Spleen (tissue), 13 donors: Measurements from ENCODE around the gene FAM131C. TPM values are rescaled to one million over a fixed set of nuclear protein-coding genes. Genes with fewer than 3 reads are reported as not detected.

Experiments
- DNase-seq: peaks from one replicate; pipeline ENCODE4 v3.0.0-alpha.2; 2020
- H3K27ac ChIP-seq, 8 donors: fragments of 200-600 bp; sonication (generic) in 7 of 8; 1 replicate in 4 of 8; 2 replicates in 4 of 8; pipeline versions ENCODE4 v1.5.0 to v1.8.0; 2016 to 2021; ENCODE audit warnings: inconsistent platforms in 4 of 8, mild to moderate bottlenecking in 4 of 8, moderate library complexity in 1 of 8
- H3K27me3 ChIP-seq, 7 donors: fragments of 200-600 bp; sonication (generic) in 6 of 7; replicated peaks in 1 of 7; 1 replicate in 4 of 7; 2 replicates in 3 of 7; pipeline versions ENCODE4 v1.5.0 to v1.8.0; 2016 to 2021; ENCODE audit warnings: inconsistent platforms in 3 of 7, mild to moderate bottlenecking in 1 of 7
- H3K36me3 ChIP-seq, 6 donors: fragments of 200-600 bp; sonication (generic) in 5 of 6; 1 replicate in 4 of 6; 2 replicates in 2 of 6; pipeline versions ENCODE4 v1.5.0 to v1.8.0; 2016 to 2021; ENCODE audit warnings: inconsistent platforms in 2 of 6
- H3K4me1 ChIP-seq, 6 donors: fragments of 200-600 bp; sonication (generic) in 5 of 6; 1 replicate in 3 of 6; 2 replicates in 3 of 6; pipeline versions ENCODE4 v1.5.0 to v1.8.0; 2016 to 2021; ENCODE audit warnings: inconsistent platforms in 3 of 6
- H3K4me3 ChIP-seq, 8 donors: fragments of 200-600 bp; sonication (generic) in 7 of 8; 1 replicate in 4 of 8; 2 replicates in 4 of 8; pipeline versions ENCODE4 v1.5.0 to v1.8.0; 2016 to 2021; ENCODE audit warnings: inconsistent platforms in 4 of 8, mild to moderate bottlenecking in 4 of 8, moderate library complexity in 2 of 8
- H3K9me3 ChIP-seq, 8 donors: fragments of 200-600 bp; sonication (generic) in 7 of 8; 1 replicate in 4 of 8; 2 replicates in 4 of 8; pipeline versions ENCODE4 v1.5.0 to v1.8.0; 2016 to 2021; ENCODE audit warnings: inconsistent platforms in 4 of 8
- CTCF ChIP-seq, 11 experiments: fragments of 200-600 bp in 7 of 11; fragments of 450-650 bp in 4 of 11; sonication (generic) in 4 of 11; IDR thresholded peaks in 8 of 11; conservative IDR thresholded peaks in 3 of 11; 1 replicate in 7 of 11; 2 replicates in 4 of 11; pipeline versions ENCODE4 v1.4.0 to v1.8.0; 2016 to 2021; ENCODE audit warnings: antibody characterized with exemption in 11 of 11, inconsistent platforms in 4 of 11, mild to moderate bottlenecking in 1 of 11
- POLR2A ChIP-seq, 3 donors: fragments of 450-650 bp; IDR thresholded peaks; one replicate each; pipeline ENCODE4 v1.5.1; 2017; ENCODE audit warnings: antibody characterized with exemption in 3 of 3, mild to moderate bottlenecking in 1 of 3
- POLR2AphosphoS5 ChIP-seq, 3 donors: sonication (generic); formaldehyde crosslinking; IDR thresholded peaks; one replicate each; pipeline ENCODE4 v1.5.1; 2017; ENCODE audit warnings: antibody characterized with exemption in 3 of 3
- WGBS, 5 donors: extraction: QIAGEN DNeasy Blood & Tissue Kit in 3 of 5; methylation state at CpG; one replicate each; pipeline versions ENCODE4 v1.1.5 to v1.1.7; 2013 to 2018; 5-methylcytosine and 5-hydroxymethylcytosine counted together
- intact Hi-C: fragments of 100-400 bp; cut with DNase I; formaldehyde crosslinking; loops from one replicate; pipeline ENCODE4 v1.15.0; 2023; ENCODE audit warnings: low total_unique reads
- long read RNA-seq, 2 donors: transcript quantifications; one replicate each; lab custom pipeline, GENCODE V29; 2026
- polyA plus RNA-seq, 3 donors: library from polyadenylated mRNA; stranded (reverse); fragments of 200-250 nt; gene quantifications; one replicate each; pipeline ENCODE4 v1.2.1, GENCODE V29; 2013
- total RNA-seq, 7 donors: library from RNA; depleted of rRNA in 3 of 7; stranded (reverse); fragments of >200 nt in 3 of 7; fragmentation: NEBNext Ultra II Directional in 4 of 7; extraction: Animal tissue kit (Norgen Biotek cat#: 25700) in 4 of 7; gene quantifications; one replicate each; pipeline versions ENCODE4 v1.1.0 to v1.2.1, GENCODE V29; 2016 to 2021
- donor health status: healthy with polysubstance abuse.
- donor health status: DM: no; HTN: no; CAD: no; lungs with moderate emphysema.
- donor health status: DM: no; HTN: no; CAD: no.
- donor health status: Bipolar disorder and iron deficiency.
- donor health status: healthy.
- donor health status: DM: no; HTN: no; CAD: no.
- donor health status: DM: yes; HTN: yes; CAD: no.

The FAM131C gene
- total RNA-seq: under 1 TPM in 1 of 7 donors, not detected in 6; 0.47 TPM
- polyA plus RNA-seq: under 1 TPM in 1 of 3 donors, not detected in 2; 0.11 TPM
- long read RNA-seq, donor 1: 0 reads
- long read RNA-seq, donor 2: 0 reads

- Histone ChIP-seq H3K36me3 (no peaks in the 10 kb centered on the region), H3K9me3 (no peaks in the 10 kb centered on the region), H3K27me3 (peaks cover 0 to 50% (median 13%) of the 10 kb centered on the region in 7 donors), H3K4me1 (peaks cover 6 to 47% (median 20%) of the 10 kb centered on the region in 6 donors), H3K4me3 (peak within 1 kb of the TSS in 7 of 8 donors; percentile 13 to 67 (median 34)), H3K27ac (no peak within 1 kb of the TSS)
- peak; percentile 83 for DNase-seq
- intact Hi-C loops: no loop called here
- TF ChIP-seq POLR2AphosphoS5 (IDR thresholded peaks at IDR 0.05) (no peak), POLR2A (IDR thresholded peaks at IDR 0.05) (no peak), CTCF (IDR thresholded peaks at IDR 0.05 in 8 of 11, conservative IDR thresholded peaks at IDR 0.05 in 3 of 11) (peak in 6 of 11 experiments; percentile 31 to 67 (median 44))
- 1 to 8% (median 2%) methylated on average over 14 to 54 of the region's 54 CpGs for WGBS, 5 donors
These were observed at the start of gene FAM131C for GRCh38 chr1:16073490-16074119. TSS of gene FAM131C (minus strand) at chr1:16073651. CDS start at chr1:16073442, 209 bp downstream.

- peak in 1 of 3 donors; percentile 11 for TF ChIP-seq POLR2AphosphoS5 (IDR thresholded peaks at IDR 0.05)
- no peak for TF ChIP-seq CTCF (IDR thresholded peaks at IDR 0.05 in 8 of 11, conservative IDR thresholded peaks at IDR 0.05 in 3 of 11)
- Histone ChIP-seq H3K4me1 (peaks cover 4 to 31% (median 13%) of the 10 kb centered on the region in 6 donors), H3K27ac (no peak overlapping the region), H3K27me3 (peaks cover 0 to 14% (median 0%) of the 10 kb centered on the region in 7 donors), H3K9me3 (no peaks in the 10 kb centered on the region), H3K36me3 (peaks cover 0 to 46% (median 9%) of the 10 kb centered on the region in 6 donors), H3K4me3 (no peak overlapping the region)
- intact Hi-C loops: no loop called here
- 29 to 38% (median 36%) methylated on average over 6 of the region's 6 CpGs for WGBS, 5 donors
- DNase-seq: peak; percentile 76
These were observed 49.5 kb upstream of the FAM131C start for GRCh38 chr1:16122916-16123315.

- H3K4me1 ChIP-seq: peaks cover 4 to 26% (median 13%) of the 10 kb centered on the region in 6 donors
- H3K9me3 ChIP-seq: no peaks in the 10 kb centered on the region
- WGBS, 5 donors: 57 to 95% (median 76%) methylated on average over 3 to 4 of the region's 4 CpGs
- no peak overlapping the region for H3K4me3 ChIP-seq
- no peak for TF ChIP-seq POLR2A (IDR thresholded peaks at IDR 0.05)
- no peak for TF ChIP-seq POLR2AphosphoS5 (IDR thresholded peaks at IDR 0.05)
- no peak for TF ChIP-seq CTCF (IDR thresholded peaks at IDR 0.05 in 8 of 11, conservative IDR thresholded peaks at IDR 0.05 in 3 of 11)
- intact Hi-C loops: no loop called here
- H3K27ac ChIP-seq: no peak overlapping the region
- DNase-seq: peak; percentile 52
- peaks cover 0 to 14% (median 0%) of the 10 kb centered on the region in 7 donors for H3K27me3 ChIP-seq
- H3K36me3 ChIP-seq: peaks cover 0 to 41% (median 9%) of the 10 kb centered on the region in 6 donors
These were observed 49.0 kb upstream of the FAM131C start for GRCh38 chr1:16122350-16122881.

- intact Hi-C loops: no loop called here
- no peak for DNase-seq
- TF ChIP-seq POLR2AphosphoS5 (IDR thresholded peaks at IDR 0.05) (no peak), POLR2A (IDR thresholded peaks at IDR 0.05) (no peak), CTCF (IDR thresholded peaks at IDR 0.05 in 8 of 11, conservative IDR thresholded peaks at IDR 0.05 in 3 of 11) (no peak)
- WGBS, 5 donors: 75 to 84% (median 79%) methylated on average over 4 of the region's 4 CpGs
- Histone ChIP-seq H3K9me3 (no peaks in the 10 kb centered on the region), H3K27ac (no peak overlapping the region), H3K36me3 (peaks cover 0 to 27% (median 9%) of the 10 kb centered on the region in 6 donors), H3K27me3 (peaks cover 0 to 14% (median 0%) of the 10 kb centered on the region in 7 donors), H3K4me3 (no peak overlapping the region), H3K4me1 (peaks cover 4 to 22% (median 12%) of the 10 kb centered on the region in 6 donors)
These were observed 47.5 kb upstream of the FAM131C start for GRCh38 chr1:16120940-16121410.
